Tibial nerve (tissue), 4 donors: Measurements from ENCODE around the gene SPATA31C1. TPM values are rescaled to one million over a fixed set of nuclear protein-coding genes. Genes with fewer than 3 reads are reported as not detected.

Experiments
- DNase-seq, 2 donors: peaks; one replicate each; pipeline ENCODE4 v3.0.0-alpha.2; 2019; ENCODE audit warnings: low spot score in 2 of 2
- H3K27ac ChIP-seq, 4 donors: fragments of 200-600 bp; sonication (generic) in 3 of 4; one replicate each; pipeline ENCODE4 v1.5.1; 2017 to 2019; ENCODE audit warnings: mild to moderate bottlenecking in 1 of 4
- H3K27me3 ChIP-seq, 2 donors: fragments of 200-600 bp; sonication (generic) in 1 of 2; one replicate each; pipeline versions ENCODE4 v1.5.1 to v1.6.0; 2017 to 2019
- H3K36me3 ChIP-seq, 3 donors: fragments of 200-600 bp; sonication (generic); one replicate each; pipeline ENCODE4 v1.5.1; 2018 to 2019
- H3K4me1 ChIP-seq, 4 donors: fragments of 200-600 bp; sonication (generic) in 3 of 4; one replicate each; pipeline ENCODE4 v1.5.1; 2017 to 2019
- H3K4me3 ChIP-seq, 4 donors: fragments of 200-600 bp; sonication (generic) in 3 of 4; one replicate each; pipeline ENCODE4 v1.5.1; 2017 to 2019; ENCODE audit warnings: mild to moderate bottlenecking in 1 of 4, moderate library complexity in 1 of 4
- H3K9me3 ChIP-seq, 4 donors: fragments of 200-600 bp; sonication (generic) in 3 of 4; one replicate each; pipeline ENCODE4 v1.5.1; 2017 to 2019
- EP300 ChIP-seq, 2 donors: sonication (generic); formaldehyde crosslinking; IDR thresholded peaks; one replicate each; pipeline ENCODE4 v1.6.1; 2017; ENCODE audit warnings: antibody characterized with exemption in 2 of 2, mild to moderate bottlenecking in 1 of 2
- POLR2A ChIP-seq, 2 donors: fragments of 450-650 bp; IDR thresholded peaks; one replicate each; pipeline ENCODE4 v1.6.1; 2017; ENCODE audit warnings: antibody characterized with exemption in 2 of 2, mild to moderate bottlenecking in 2 of 2, moderate library complexity in 2 of 2
- WGBS, 2 donors: methylation state at CpG; one replicate each; pipeline ENCODE4 v1.1.5; 2018; 5-methylcytosine and 5-hydroxymethylcytosine counted together
- total RNA-seq, 4 donors: library from RNA; depleted of rRNA; stranded (reverse); fragments of >200 nt; gene quantifications; one replicate each; pipeline ENCODE4 v1.1.0, GENCODE V29; 2016
- TF ChIP-seq, protein P1 (sequence below), 5 experiments: fragments of 200-600 bp in 3 of 5; fragments of 450-650 bp in 2 of 5; sonication (generic) in 3 of 5; IDR thresholded peaks; one replicate each; pipeline ENCODE4 v1.5.1; 2016 to 2019; ENCODE audit warnings: antibody characterized with exemption in 5 of 5, mild to moderate bottlenecking in 3 of 5, moderate library complexity in 2 of 5

The SPATA31C1 gene
- total RNA-seq, 4 donors from 2014 or later: not detected

DNA sequence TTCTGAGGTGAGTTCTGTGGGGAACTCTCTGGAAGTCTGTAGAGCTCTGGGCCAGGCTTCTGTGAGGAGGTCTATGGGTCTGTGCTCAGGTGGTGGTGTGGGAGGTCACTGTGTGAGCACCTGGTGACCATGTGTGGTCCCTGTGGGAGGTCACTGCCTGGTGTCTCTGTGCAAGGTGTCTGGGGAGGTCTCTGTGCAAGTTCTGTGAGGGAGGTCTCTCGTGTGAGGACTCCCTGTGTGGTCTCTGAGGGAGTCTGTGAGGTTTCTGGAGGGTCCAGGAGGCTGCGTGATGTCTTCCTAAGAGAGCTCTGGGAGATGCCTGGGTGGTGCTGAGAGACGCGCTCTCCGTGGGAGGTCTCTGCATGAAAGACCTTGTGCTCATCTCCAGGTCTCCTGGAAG lies 41.1 kb upstream of the SPATA31C1 start:
- Histone ChIP-seq H3K36me3 (no peaks in the 10 kb centered on the region), H3K9me3 (peaks cover 0 to 12% (median 0%) of the 10 kb centered on the region in 4 donors), H3K27me3 (no peaks in the 10 kb centered on the region), H3K4me1 (no peaks in the 10 kb centered on the region), H3K27ac (no peak overlapping the region), H3K4me3 (no peak overlapping the region)
- WGBS, 2 donors: 87 to 91% methylated on average over 5 of the region's 5 CpGs
- no peak for DNase-seq
- TF ChIP-seq POLR2A (IDR thresholded peaks at IDR 0.05) (no peak), EP300 (IDR thresholded peaks at IDR 0.05) (no peak)
- TF ChIP-seq, protein P1, sequence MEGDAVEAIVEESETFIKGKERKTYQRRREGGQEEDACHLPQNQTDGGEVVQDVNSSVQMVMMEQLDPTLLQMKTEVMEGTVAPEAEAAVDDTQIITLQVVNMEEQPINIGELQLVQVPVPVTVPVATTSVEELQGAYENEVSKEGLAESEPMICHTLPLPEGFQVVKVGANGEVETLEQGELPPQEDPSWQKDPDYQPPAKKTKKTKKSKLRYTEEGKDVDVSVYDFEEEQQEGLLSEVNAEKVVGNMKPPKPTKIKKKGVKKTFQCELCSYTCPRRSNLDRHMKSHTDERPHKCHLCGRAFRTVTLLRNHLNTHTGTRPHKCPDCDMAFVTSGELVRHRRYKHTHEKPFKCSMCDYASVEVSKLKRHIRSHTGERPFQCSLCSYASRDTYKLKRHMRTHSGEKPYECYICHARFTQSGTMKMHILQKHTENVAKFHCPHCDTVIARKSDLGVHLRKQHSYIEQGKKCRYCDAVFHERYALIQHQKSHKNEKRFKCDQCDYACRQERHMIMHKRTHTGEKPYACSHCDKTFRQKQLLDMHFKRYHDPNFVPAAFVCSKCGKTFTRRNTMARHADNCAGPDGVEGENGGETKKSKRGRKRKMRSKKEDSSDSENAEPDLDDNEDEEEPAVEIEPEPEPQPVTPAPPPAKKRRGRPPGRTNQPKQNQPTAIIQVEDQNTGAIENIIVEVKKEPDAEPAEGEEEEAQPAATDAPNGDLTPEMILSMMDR (IDR thresholded peaks at IDR 0.05): no peak

DNA sequence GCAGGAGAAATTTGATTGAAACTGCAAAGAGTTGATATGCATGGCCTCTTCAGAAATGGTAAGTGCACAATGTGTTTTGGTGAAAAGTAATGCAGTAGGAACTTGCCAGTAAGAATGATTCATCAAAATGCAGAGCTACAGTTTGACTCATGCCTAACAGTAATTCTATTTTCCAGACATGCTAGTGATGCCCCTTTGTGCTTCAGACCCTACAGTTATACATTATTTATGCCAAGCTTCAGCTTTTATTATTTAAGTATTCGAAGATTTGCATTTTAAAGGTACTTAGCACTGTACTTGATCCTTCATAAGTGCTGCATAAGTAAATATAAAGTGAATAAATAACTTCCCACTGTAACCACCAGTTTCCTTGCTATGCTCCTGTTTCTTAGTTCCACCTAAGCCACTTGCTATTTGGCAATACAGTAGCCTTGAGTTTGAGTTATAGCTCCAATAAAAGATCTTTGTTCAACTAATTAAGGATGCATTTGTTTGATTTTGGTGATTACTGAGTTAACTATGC lies 38.7 kb upstream of the SPATA31C1 start:
- WGBS, 2 donors: 85 to 86% methylated on average over 1 of the region's 1 CpG
- H3K4me3 ChIP-seq: no peak overlapping the region
- TF ChIP-seq POLR2A (IDR thresholded peaks at IDR 0.05): no peak
- TF ChIP-seq, protein P1 (IDR thresholded peaks at IDR 0.05): no peak
- TF ChIP-seq EP300 (IDR thresholded peaks at IDR 0.05): no peak
- no peaks in the 10 kb centered on the region for H3K4me1 ChIP-seq
- peaks cover 0 to 12% (median 0%) of the 10 kb centered on the region in 4 donors for H3K9me3 ChIP-seq
- no peak for DNase-seq
- no peaks in the 10 kb centered on the region for H3K36me3 ChIP-seq
- no peaks in the 10 kb centered on the region for H3K27me3 ChIP-seq
- no peak overlapping the region for H3K27ac ChIP-seq

DNA sequence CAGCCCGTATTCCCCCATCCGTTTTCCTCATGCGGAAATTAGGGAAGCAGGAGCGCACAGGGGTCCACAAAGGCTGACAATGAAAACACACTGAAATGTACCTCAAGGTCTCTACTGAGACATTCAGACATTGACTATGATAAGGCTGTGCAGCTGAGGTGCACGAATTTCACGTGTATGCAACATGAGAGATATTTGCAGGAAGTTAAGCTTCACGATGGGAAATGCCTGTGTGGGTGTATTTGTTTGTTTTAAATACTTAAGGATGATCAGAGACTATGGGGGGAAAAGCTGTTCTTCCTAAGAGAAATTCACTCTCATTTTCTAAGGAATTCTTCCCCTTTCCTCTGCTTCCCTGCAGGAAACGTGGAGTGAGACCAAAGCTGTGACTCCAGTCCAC lies 37.6 kb upstream of the SPATA31C1 start:
- H3K4me1 ChIP-seq: no peaks in the 10 kb centered on the region
- H3K4me3 ChIP-seq: no peak overlapping the region
- no peak overlapping the region for H3K27ac ChIP-seq
- WGBS, 2 donors: 50 to 56% methylated on average over 8 of the region's 8 CpGs
- H3K36me3 ChIP-seq: no peaks in the 10 kb centered on the region
- H3K9me3 ChIP-seq: peaks cover 0 to 12% (median 0%) of the 10 kb centered on the region in 4 donors
- no peaks in the 10 kb centered on the region for H3K27me3 ChIP-seq
- no peak for DNase-seq
- TF ChIP-seq, protein P1 (IDR thresholded peaks at IDR 0.05): no peak
- no peak for TF ChIP-seq EP300 (IDR thresholded peaks at IDR 0.05)
- no peak for TF ChIP-seq POLR2A (IDR thresholded peaks at IDR 0.05)

DNA sequence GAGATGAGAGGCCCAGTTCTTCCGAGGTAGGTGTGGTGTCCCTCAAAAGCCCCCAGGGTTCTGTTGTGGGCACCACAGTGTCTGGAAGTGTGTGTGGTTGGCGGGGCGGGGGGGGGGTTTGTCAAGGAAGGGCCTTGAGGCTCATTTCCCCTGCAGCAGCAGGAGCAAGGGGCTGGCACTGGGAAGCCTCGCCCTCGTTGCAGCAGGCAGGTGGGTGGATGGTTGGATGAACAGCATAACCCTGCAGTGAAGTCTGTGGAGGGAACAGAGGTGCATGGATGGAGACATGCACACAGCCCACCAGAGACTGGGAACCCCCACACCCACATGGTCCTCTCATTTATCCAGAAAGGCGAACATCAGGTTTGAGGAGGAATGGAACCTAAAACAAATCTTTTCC lies 37.1 kb upstream of the SPATA31C1 start:
- peaks cover 0 to 12% (median 0%) of the 10 kb centered on the region in 4 donors for H3K9me3 ChIP-seq
- TF ChIP-seq POLR2A (IDR thresholded peaks at IDR 0.05) (no peak), EP300 (IDR thresholded peaks at IDR 0.05) (no peak)
- TF ChIP-seq, protein P1 (IDR thresholded peaks at IDR 0.05): no peak
- no peaks in the 10 kb centered on the region for H3K27me3 ChIP-seq
- no peak overlapping the region for H3K27ac ChIP-seq
- H3K4me3 ChIP-seq: no peak overlapping the region
- no peak for DNase-seq
- H3K36me3 ChIP-seq: no peaks in the 10 kb centered on the region
- 85 to 86% methylated on average over 6 of the region's 6 CpGs for WGBS, 2 donors
- H3K4me1 ChIP-seq: no peaks in the 10 kb centered on the region

DNA sequence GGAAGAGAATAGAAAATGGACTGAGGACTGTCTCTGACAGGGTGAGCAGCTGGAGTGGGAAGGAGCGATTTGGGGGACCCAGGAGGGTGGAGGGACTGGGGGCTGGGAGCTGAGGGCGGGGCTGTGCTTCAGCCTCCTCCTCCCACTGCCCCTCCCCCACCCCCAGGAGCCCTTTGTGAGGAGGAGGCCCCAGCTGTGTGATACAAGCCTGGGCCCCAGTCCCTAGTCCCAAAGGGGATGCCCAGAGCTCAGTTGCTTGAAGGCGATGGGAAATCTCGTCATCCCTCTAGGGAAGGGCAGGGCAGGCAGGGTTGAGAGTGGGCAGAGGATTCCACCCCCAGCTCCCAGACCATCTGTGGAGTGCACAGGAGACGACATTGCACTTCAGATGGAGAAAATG lies 35.1 kb upstream of the SPATA31C1 start, which contains the start of gene SPATA31E1:
Gene SPATA31E1, plus strand, starts transcription at position 251 of the 400 bp plus-strand sequence. Its CDS starts 15 bp downstream, at position 266.
- Histone ChIP-seq H3K4me1 (no peaks in the 10 kb centered on the region), H3K4me3 (no peak within 1 kb of the TSS), H3K27ac (no peak within 1 kb of the TSS), H3K9me3 (peaks cover 0 to 16% (median 0%) of the 10 kb centered on the region in 4 donors), H3K36me3 (no peaks in the 10 kb centered on the region), H3K27me3 (no peaks in the 10 kb centered on the region)
- TF ChIP-seq EP300 (IDR thresholded peaks at IDR 0.05) (no peak), POLR2A (IDR thresholded peaks at IDR 0.05) (no peak)
- TF ChIP-seq, protein P1 (IDR thresholded peaks at IDR 0.05): no peak
- no peak for DNase-seq
- WGBS, 2 donors: 46 to 66% methylated on average over 4 to 5 of the region's 5 CpGs
